HepG2 (cell line): ENCODE results near the gene GPC6. TPM values are rescaled to one million over a fixed set of nuclear protein-coding genes. Genes with fewer than 3 reads are reported as not detected.

Experiments used
- CBX1 ChIP-seq: IDR thresholded peaks from one replicate; pipeline ENCODE4 v1.6.1; 2016; ENCODE audit warnings: antibody characterized with exemption, low read depth
- HOXA5 ChIP-seq: sonication (generic); formaldehyde crosslinking; IDR thresholded peaks from 2 replicates; pipeline ENCODE4 v1.4.0; 2020; ENCODE audit warnings: missing genetic modification reagents
- NRL ChIP-seq: sonication (generic); formaldehyde crosslinking; IDR thresholded peaks from 2 replicates; pipeline ENCODE4 v1.5.0; 2020; ENCODE audit warnings: missing genetic modification reagents, mild to moderate bottlenecking, moderate library complexity, borderline replicate concordance
- POLR2AphosphoS2 ChIP-seq: IDR thresholded peaks from 2 replicates; pipeline ENCODE4 v1.6.1; 2011; ENCODE audit warnings: low read depth, low read length, improper control_type of control experiment
- RFXAP ChIP-seq: sonication (generic); formaldehyde crosslinking; IDR thresholded peaks from 2 replicates; pipeline ENCODE4 v1.4.0; 2020; ENCODE audit warnings: missing genetic modification reagents, borderline replicate concordance
- SAP130 ChIP-seq: IDR thresholded peaks from 2 replicates; pipeline ENCODE4 v1.6.1; 2016; ENCODE audit warnings: low read depth
- SMAD1 ChIP-seq: sonication (generic); formaldehyde crosslinking; IDR thresholded peaks from 2 replicates; pipeline ENCODE4 v1.4.0; 2020; ENCODE audit warnings: missing genetic modification reagents, low read depth, mild to moderate bottlenecking, borderline replicate concordance
- SP1 ChIP-seq, 2 experiments: fragments of 450-650 bp in 1 of 2; sonication (generic) in 1 of 2; formaldehyde crosslinking in 1 of 2; IDR thresholded peaks; 2 replicates each; pipeline versions ENCODE4 v1.4.0 to v1.6.1; 2016 to 2020; ENCODE audit warnings: missing genetic modification reagents in 1 of 2
- TRIM24 ChIP-seq: sonication (generic); formaldehyde crosslinking; IDR thresholded peaks from 2 replicates; pipeline ENCODE4 v1.8.0; 2022; ENCODE audit warnings: mild to moderate bottlenecking, missing genetic modification reagents
- ZNF207 ChIP-seq: fragments of 450-650 bp; IDR thresholded peaks from 2 replicates; pipeline ENCODE4 v1.6.1; 2016; ENCODE audit warnings: antibody characterized with exemption, borderline replicate concordance
- ZNF543 ChIP-seq: sonication (generic); formaldehyde crosslinking; IDR thresholded peaks from 2 replicates; pipeline ENCODE4 v1.4.0; 2020; ENCODE audit warnings: mild to moderate bottlenecking, missing genetic modification reagents
- ZNF546 ChIP-seq: sonication (generic); formaldehyde crosslinking; conservative IDR thresholded peaks from 2 replicates; pipeline ENCODE4 v1.8.1; 2023; ENCODE audit warnings: mild to moderate bottlenecking, missing genetic modification reagents
- ZNF547 ChIP-seq: sonication (generic); formaldehyde crosslinking; IDR thresholded peaks from 2 replicates; pipeline ENCODE4 v1.5.1; 2020; ENCODE audit warnings: mild to moderate bottlenecking, missing genetic modification reagents
- ZNF616 ChIP-seq: sonication (generic); formaldehyde crosslinking; IDR thresholded peaks from 2 replicates; pipeline ENCODE4 v1.5.0; 2020; ENCODE audit warnings: low read depth, mild to moderate bottlenecking, missing genetic modification reagents
- ZNF768 ChIP-seq: sonication (generic); formaldehyde crosslinking; IDR thresholded peaks from 2 replicates; pipeline ENCODE4 v1.4.0; 2020; ENCODE audit warnings: missing genetic modification reagents
- ZNF883 ChIP-seq: sonication (generic); formaldehyde crosslinking; IDR thresholded peaks from 2 replicates; pipeline ENCODE4 v1.5.1; 2020; ENCODE audit warnings: mild to moderate bottlenecking, missing genetic modification reagents; ENCODE audit errors: not compliant biosample characterization
- polyA plus RNA-seq, 8 experiments: library from polyadenylated mRNA; depleted of rRNA in 3 of 8; stranded (reverse) in 7 of 8; unstranded in 1 of 8; fragments of >200 nt; fragmentation: Illumina TruSeq in 4 of 8; extraction: Trizol in 4 of 8; gene quantifications; 2 replicates each; pipeline versions ENCODE4 v1.2.1 to v1.2.3, GENCODE V29; 2011 to 2016; ENCODE audit warnings: low read depth in 4 of 8, missing spikeins in 1 of 8, mixed read lengths in 1 of 8; ENCODE audit not compliant: insufficient read depth in 1 of 8
- total RNA-seq, 5 experiments: library from RNA; depleted of rRNA; stranded (reverse); fragments of >200 nt; fragmentation: Illumina TruSeq; extraction: Trizol; gene quantifications; 2 replicates each; pipeline ENCODE4 v1.2.3, GENCODE V29; 2016; ENCODE audit warnings: low read depth in 1 of 5
- TF ChIP-seq, protein P1 (sequence below): sonication (generic); formaldehyde crosslinking; IDR thresholded peaks from 2 replicates; pipeline ENCODE4 v1.5.0; 2020; ENCODE audit warnings: mild to moderate bottlenecking, missing genetic modification reagents
- TF ChIP-seq, protein P2 (sequence below): sonication (generic); formaldehyde crosslinking; IDR thresholded peaks from 2 replicates; pipeline ENCODE4 v1.8.0; 2022; ENCODE audit warnings: missing genetic modification reagents, mild to moderate bottlenecking, moderate library complexity, borderline replicate concordance
- TF ChIP-seq, protein P3 (sequence below): sonication (generic); formaldehyde crosslinking; IDR thresholded peaks from 2 replicates; pipeline ENCODE4 v1.8.0; 2022; ENCODE audit warnings: mild to moderate bottlenecking, missing genetic modification reagents; ENCODE audit not compliant: insufficient replicate concordance
- TF ChIP-seq, protein P4 (sequence below), 2 experiments: sonication (generic) in 1 of 2; formaldehyde crosslinking in 1 of 2; IDR thresholded peaks; 2 replicates each; pipeline versions ENCODE4 v1.4.0 to v1.6.1; 2018 to 2020; ENCODE audit warnings: missing genetic modification reagents in 2 of 2, borderline replicate concordance in 1 of 2, low read depth in 1 of 2, mild to moderate bottlenecking in 1 of 2, missing biosample characterization in 1 of 2
- TF ChIP-seq, protein P5 (sequence below): sonication (generic); formaldehyde crosslinking; IDR thresholded peaks from 2 replicates; pipeline ENCODE4 v1.5.0; 2020; ENCODE audit warnings: missing genetic modification reagents

Gene GPC6
- total and polyA plus RNA-seq, 2 of the 13 experiments (the other 11 are each of a cell fraction or from before 2014, with no cell fraction given), result 24.5 to 33.9 TPM

DNA sequence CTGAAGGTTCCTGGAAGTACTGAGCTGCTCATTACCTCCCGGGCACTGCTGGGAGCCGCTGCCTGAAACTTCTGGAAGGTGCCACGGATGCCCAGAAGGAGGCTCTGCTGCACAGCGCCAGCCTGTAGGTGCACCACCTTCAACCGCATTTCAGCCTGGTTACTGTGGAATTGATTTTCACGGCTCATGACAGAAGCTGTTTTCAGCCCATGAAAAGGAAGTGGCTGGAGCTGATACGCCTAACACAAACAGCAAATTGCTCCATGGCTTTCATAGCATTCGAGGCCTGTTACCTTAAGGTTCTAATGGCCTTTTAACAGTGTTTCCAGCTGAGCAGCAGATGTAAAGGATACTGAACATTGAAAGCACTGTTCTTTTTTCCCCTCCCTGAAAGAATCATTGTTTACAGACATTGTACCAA lies 22.0 kb downstream of the GPC6 start (continued):
- TF ChIP-seq, protein P1, sequence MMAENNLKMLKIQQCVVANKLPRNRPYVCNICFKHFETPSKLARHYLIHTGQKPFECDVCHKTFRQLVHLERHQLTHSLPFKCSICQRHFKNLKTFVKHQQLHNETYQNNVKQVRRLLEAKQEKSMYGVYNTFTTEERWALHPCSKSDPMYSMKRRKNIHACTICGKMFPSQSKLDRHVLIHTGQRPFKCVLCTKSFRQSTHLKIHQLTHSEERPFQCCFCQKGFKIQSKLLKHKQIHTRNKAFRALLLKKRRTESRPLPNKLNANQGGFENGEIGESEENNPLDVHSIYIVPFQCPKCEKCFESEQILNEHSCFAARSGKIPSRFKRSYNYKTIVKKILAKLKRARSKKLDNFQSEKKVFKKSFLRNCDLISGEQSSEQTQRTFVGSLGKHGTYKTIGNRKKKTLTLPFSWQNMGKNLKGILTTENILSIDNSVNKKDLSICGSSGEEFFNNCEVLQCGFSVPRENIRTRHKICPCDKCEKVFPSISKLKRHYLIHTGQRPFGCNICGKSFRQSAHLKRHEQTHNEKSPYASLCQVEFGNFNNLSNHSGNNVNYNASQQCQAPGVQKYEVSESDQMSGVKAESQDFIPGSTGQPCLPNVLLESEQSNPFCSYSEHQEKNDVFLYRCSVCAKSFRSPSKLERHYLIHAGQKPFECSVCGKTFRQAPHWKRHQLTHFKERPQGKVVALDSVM, result no peak
- TF ChIP-seq ZNF546 (CRISPR knock-in tag), result no peak
- TF ChIP-seq, protein P2, sequence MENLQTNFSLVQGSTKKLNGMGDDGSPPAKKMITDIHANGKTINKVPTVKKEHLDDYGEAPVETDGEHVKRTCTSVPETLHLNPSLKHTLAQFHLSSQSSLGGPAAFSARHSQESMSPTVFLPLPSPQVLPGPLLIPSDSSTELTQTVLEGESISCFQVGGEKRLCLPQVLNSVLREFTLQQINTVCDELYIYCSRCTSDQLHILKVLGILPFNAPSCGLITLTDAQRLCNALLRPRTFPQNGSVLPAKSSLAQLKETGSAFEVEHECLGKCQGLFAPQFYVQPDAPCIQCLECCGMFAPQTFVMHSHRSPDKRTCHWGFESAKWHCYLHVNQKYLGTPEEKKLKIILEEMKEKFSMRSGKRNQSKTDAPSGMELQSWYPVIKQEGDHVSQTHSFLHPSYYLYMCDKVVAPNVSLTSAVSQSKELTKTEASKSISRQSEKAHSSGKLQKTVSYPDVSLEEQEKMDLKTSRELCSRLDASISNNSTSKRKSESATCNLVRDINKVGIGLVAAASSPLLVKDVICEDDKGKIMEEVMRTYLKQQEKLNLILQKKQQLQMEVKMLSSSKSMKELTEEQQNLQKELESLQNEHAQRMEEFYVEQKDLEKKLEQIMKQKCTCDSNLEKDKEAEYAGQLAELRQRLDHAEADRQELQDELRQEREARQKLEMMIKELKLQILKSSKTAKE, result no peak
- TF ChIP-seq SAP130 (CRISPR knock-in tag), result peak; percentile 62
- no peak for TF ChIP-seq SP1 (IDR thresholded peaks at IDR 0.05)
- no peak for TF ChIP-seq SP1 (CRISPR knock-in tag; IDR thresholded peaks at IDR 0.05)
- TF ChIP-seq ZNF883 (CRISPR knock-in tag), result peak; percentile 29
- TF ChIP-seq ZNF543 (CRISPR knock-in tag), result no peak
- TF ChIP-seq ZNF768 (CRISPR knock-in tag), result 0 out of 2 replicates have a peak, but pooled peaks have one; percentile 29
- no peak for TF ChIP-seq NRL (CRISPR knock-in tag)
- no peak for TF ChIP-seq TRIM24 (CRISPR knock-in tag)
- peak; percentile 75; the same call in 1 of the 2 replicates for TF ChIP-seq RFXAP (CRISPR knock-in tag)
- TF ChIP-seq ZNF616 (CRISPR knock-in tag), result no peak
- TF ChIP-seq ZNF207, result no peak
- TF ChIP-seq, protein P3, sequence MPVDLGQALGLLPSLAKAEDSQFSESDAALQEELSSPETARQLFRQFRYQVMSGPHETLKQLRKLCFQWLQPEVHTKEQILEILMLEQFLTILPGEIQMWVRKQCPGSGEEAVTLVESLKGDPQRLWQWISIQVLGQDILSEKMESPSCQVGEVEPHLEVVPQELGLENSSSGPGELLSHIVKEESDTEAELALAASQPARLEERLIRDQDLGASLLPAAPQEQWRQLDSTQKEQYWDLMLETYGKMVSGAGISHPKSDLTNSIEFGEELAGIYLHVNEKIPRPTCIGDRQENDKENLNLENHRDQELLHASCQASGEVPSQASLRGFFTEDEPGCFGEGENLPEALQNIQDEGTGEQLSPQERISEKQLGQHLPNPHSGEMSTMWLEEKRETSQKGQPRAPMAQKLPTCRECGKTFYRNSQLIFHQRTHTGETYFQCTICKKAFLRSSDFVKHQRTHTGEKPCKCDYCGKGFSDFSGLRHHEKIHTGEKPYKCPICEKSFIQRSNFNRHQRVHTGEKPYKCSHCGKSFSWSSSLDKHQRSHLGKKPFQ (CRISPR knock-in tag), result peak; percentile 2
- no peak for TF ChIP-seq POLR2AphosphoS2
- TF ChIP-seq, protein P4, sequence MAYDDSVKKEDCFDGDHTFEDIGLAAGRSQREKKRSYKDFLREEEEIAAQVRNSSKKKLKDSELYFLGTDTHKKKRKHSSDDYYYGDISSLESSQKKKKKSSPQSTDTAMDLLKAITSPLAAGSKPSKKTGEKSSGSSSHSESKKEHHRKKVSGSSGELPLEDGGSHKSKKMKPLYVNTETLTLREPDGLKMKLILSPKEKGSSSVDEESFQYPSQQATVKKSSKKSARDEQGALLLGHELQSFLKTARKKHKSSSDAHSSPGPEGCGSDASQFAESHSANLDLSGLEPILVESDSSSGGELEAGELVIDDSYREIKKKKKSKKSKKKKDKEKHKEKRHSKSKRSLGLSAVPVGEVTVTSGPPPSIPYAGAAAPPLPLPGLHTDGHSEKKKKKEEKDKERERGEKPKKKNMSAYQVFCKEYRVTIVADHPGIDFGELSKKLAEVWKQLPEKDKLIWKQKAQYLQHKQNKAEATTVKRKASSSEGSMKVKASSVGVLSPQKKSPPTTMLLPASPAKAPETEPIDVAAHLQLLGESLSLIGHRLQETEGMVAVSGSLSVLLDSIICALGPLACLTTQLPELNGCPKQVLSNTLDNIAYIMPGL (CRISPR knock-in tag; IDR thresholded peaks at IDR 0.05; ENCODE audit: borderline replicate concordance in 1 of 2, low read depth in 1 of 2), result peak; percentile 86 to 92
- peak; percentile 59; the same call in 1 of the 2 replicates for TF ChIP-seq HOXA5 (CRISPR knock-in tag)
- peak; percentile 65; the same call in 1 of the 2 replicates for TF ChIP-seq ZNF547 (CRISPR knock-in tag)
- 0 out of 2 replicates have a peak, but pooled peaks have one; percentile 71 for TF ChIP-seq SMAD1 (CRISPR knock-in tag)
- TF ChIP-seq CBX1, result peak; percentile 90
- TF ChIP-seq, protein P5, sequence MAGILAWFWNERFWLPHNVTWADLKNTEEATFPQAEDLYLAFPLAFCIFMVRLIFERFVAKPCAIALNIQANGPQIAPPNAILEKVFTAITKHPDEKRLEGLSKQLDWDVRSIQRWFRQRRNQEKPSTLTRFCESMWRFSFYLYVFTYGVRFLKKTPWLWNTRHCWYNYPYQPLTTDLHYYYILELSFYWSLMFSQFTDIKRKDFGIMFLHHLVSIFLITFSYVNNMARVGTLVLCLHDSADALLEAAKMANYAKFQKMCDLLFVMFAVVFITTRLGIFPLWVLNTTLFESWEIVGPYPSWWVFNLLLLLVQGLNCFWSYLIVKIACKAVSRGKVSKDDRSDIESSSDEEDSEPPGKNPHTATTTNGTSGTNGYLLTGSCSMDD, result no peak
